ENCODE measurements around the gene TAF15.

DNA sequence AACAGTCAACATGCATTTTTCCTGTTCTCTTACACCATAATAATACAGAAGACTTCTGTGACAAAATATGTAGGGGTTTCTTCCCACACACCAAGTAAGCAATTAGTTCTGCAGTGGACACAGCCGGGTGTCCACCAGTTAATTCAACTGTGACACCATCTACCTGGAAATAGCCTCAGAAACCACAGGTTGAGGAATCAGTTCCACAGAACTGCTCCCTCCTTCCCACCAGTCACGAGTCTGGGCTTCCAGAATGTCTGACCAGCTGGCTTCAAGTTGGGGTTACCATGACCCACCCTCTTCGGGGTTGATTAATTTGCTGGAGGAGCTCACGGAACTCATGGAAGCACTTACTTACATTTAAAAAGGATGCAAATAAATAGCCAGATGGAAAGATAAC is 84.5 kb downstream of the TAF15 start:
- TF ChIP-seq CTCF (IDR thresholded peaks at IDR 0.05), result no peak
- TF ChIP-seq POLR2A (IDR thresholded peaks at IDR 0.05), result no peak
- no peak for TF ChIP-seq POLR2AphosphoS5 (IDR thresholded peaks at IDR 0.05)

Measured in prostate gland (tissue), 2 donors.